HG02798 (cell line): ENCODE data around the gene SLC16A12.
"Not testable (repeated sequence)": the region's sequence is repeated elsewhere in the genome, so short reads cannot be mapped to it uniquely, and the experiment has no call there.

Experiments
- ATAC-seq: cut with Tn5 transposase; IDR thresholded peaks from one replicate; pipeline ENCODE4 v1.9.1; 2021; ENCODE audit warnings: mild to moderate bottlenecking; ENCODE audit not compliant: unreplicated experiment, poor library complexity

SLC16A12 gene

DNA sequence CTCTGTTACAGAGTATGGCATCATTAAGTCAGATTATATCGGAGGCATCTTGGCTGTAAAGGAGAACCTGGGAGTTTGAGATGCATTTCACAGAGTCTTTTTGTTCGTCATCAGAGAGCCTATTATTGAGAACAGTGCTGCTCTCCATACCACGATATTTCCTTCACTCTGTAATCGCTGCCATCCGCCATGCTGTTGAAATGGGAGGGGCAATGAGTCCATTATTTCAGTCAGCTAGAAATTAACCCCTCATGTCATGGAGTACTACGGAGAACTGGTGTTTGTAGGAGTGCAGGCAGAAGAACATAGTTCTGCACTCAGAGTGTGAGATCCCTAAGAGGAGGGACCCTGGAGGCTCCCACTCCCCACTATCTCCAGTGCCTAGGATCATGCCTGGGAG, 59.2 kb downstream of the SLC16A12 start:
- ATAC-seq: no peak

DNA sequence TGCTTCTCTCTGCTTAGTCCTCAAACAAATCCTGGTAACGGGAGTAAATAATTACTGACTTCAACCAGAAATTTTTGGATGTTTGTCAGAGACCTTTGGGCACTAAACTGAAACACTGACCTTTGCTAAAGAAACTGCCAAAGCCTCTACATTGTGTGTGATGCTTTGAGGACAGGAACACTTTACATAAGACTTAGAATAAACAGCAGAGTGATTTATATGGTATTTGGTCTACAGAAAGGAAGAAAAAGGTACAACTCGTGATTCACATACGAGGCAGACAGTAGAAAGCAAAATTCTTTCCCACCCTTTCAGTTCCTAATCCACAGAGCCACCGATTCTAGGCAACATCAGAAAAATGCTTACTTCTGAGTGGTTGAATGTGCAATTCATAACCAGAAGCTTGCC, 59.8 kb downstream of the SLC16A12 start:
- ATAC-seq: no peak

DNA sequence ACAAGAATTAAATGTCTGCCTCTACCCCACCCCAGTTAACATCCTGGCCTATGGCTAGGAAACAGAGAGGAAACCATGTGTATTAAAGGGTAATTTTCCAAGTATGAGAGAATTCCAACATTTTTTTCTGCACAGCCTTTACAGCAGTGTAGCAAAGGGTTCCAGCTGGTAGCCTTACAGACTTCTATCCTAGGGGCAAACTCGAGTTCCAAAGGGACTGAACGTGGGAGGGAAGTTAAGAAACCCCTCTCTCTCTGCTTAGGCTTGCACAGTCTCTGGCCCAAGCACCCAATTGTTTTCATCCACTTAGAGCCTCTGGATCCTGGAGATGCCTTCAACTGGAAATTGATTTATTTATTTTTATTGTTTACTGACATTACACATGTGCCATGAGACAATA, 60.3 kb downstream of the SLC16A12 start:
- no peak for ATAC-seq

DNA sequence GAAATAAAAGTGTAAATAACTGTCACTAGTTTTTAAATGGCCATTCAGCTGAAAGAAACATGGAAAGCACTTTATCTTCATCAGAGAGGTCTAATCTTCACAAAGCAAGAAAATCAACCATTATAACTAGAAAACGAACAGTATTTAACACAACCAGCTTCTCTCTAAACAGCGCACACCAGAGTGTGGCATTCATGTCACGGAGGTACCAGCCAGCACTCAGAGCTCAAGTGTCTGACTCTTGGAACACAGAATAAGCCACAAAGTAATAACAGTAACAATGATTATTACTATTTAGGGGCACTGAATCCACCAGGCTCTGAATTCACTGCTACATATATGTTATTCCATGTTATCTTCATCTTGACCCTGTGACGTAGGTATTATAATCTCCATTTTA, 60.9 kb downstream of the SLC16A12 start:
- ATAC-seq: no peak

DNA sequence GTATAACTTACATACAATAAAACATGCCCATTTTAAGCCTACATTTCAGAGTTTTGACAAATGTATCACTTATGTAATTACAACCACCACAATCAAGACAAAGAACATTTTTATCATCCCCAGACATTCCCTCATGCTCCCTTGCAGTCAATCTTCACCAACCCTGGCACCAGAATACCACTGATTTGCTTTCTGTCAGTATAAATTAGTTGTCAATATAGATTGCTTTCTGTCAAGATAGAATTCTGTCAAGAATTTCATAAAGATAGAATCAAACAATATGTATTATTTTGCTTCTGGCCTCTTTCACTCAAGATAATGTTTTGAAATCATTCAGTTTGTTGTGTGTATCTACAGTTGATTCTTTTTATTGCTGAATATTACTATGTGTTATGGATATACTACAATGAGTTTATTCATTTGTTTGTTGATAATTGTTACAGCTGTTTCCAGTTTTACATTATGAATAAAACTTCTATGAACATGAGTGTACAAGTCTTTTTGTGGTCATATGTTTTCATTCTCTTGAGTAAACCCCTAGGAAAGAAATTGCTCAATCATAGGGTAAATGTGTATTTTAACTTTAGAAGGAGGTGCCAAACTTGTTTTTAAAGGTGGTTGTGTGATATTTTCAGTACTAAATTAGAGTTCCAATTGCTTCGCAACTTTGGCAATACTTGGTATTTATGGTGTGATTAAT, 64.1 kb downstream of the SLC16A12 start:
- no peak for ATAC-seq

DNA sequence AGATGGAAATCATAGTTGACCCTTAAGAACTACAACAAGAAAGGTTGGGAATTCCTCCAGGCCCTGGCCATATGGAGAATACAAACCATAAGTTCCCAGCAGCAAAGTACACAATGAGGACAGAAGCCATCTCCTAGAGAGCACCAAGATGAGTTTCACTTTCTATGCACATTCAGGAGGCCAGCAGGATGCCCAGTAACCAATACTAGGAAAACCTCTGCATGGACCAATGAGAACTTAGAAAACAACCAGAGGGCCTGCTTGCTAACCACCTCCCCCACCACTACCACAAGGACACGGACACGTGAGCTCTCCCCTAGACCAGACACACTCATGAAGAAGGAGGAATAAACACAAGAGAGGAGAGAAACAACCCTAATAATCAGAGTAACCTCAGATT, 64.8 kb downstream of the SLC16A12 start:
- no peak for ATAC-seq

DNA sequence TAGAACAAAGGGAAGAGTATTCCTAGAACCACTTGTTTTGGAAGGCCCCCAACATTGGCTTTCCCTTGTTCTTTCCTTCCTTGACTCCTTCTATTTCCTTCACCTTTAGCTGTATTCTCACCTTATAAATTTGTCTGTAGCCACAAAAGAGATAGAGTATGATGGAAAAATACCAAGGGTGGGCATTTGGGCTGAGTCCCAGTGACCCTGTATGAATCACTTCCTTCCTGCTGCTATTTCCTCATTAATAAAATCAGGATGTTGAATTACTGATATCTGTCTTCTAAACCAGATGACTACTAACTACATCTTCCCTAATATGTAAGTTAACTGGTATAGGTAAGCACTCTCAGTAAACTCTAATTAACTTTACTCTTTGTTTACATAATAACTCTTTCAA, 65.9 kb downstream of the SLC16A12 start:
- ATAC-seq: no peak

DNA sequence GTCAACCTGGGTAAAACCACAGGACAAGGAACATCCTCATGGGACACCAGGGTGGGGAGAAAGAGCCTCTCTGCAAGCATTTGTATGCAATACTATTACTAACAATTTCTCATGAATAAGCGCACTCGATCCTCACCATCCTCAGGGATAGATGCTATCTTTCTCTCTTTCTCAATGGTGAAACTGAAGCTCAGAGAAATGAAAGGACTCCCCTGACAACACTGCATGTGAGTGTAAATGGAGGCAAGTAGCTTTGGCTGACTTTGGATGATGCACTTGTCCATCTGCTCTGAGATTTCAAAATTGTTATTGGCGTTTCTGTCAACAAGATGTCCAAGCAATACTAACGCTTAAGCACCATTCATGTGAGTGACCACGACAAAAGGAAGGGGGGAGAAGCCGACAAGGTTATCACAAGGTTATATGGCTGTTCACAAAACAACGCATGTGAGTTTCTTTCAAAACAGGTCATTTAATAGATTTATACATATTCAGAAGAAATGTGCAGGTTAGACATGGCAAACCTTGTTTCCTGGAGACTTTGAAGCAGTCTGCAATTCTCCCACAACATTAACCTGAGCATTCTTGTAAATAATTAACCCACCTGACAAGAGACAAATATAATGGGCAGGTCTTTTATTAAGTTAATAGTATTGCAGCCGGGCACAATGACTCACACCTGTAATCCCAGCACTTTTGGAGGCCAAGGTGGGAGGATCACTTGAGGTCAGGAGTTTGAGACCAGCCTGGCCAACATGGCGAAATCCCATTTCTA, 67.0 kb downstream of the SLC16A12 start:
- no peak for ATAC-seq

DNA sequence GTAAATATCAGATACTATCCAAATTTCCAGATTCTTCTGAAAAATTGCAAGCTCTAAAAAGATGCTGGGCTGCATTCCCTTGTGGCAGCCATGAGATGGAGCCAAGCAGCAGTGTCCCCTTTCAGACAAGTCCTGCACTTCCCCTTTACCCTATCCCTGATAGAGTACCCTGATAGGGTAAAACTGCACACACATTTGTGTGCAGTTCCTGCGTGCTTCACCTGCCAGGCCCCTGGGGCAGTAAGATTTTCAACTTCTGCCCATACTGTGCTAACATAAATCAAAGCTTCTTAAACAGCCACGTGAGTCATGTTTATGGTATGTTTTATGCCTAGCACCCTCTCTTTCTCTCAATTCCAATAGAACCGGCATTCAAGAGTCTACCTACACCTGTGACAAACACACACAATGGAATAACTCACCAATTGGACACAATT, 68.8 kb downstream of the SLC16A12 start:
- no peak for ATAC-seq

DNA sequence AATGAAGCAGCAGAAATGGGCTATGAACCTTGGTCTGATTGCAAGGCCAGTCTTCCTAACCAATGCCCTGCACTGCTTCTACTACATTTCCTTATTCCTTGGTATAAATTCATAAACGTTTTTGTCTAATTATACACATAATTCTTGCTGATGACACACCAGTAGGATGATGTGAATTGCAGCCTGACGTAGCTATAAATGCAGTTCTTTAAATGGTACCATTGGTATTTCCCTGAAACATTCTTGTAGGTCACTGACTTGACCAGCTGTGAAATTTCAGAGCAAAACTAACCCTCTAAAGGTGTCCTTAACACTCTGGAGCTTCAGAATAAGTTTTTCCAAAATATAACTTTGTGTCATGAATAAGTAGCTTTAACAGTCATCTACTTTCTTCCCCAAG, 70.2 kb downstream of the SLC16A12 start:
- ATAC-seq: no peak

DNA sequence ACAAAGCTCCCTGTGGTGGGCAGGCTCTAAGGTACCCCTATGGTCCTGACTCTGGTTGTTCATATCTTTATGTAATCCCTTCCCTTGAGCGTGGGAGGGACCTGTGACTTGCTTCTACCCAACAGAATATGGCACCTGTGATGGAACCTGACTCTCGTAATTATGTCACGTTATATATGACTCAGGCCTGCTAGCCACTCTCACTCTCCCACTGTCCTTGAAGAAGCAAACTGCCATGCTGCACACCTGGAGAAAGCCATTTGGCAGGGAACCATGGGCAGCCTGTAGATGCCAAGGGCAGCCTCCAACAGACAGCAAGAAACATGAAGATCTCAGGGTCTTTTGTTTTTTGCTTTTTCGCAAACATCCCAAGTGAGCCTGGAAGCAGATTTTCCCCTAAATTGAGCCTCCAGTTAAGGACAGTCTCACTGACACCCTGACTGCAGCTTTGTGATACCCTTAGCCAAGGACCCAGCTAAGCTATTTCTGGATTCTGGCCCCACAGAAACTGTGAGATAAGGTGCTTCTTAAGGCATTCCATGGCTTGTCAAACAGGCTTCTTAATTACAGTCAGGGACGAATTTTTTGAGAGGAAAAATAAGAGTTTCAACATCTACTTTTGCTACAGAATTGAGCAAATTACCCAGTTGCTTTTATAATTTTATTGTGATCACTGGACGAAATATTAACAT, 71.4 kb downstream of the SLC16A12 start:
- no peak for ATAC-seq

DNA sequence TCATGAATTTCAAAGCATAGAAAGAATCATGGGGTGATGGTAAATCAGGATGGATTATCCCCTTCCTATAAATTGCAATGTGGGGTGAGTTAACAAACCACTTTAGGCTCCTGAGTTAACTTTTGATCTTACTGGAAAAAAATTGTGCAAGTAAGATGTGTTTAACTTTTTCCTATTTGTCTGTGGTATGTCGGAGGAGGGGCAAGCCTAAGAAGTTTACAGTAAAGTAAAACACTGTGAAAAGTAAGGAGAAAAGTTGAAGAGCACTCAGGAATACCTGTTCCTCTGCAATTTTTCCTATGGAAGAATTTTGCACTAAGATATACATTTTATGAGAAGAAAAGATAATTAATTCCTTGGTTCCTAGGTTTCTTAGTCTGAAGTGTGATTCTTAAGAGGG, 76.6 kb downstream of the SLC16A12 start:
- no peak for ATAC-seq

DNA sequence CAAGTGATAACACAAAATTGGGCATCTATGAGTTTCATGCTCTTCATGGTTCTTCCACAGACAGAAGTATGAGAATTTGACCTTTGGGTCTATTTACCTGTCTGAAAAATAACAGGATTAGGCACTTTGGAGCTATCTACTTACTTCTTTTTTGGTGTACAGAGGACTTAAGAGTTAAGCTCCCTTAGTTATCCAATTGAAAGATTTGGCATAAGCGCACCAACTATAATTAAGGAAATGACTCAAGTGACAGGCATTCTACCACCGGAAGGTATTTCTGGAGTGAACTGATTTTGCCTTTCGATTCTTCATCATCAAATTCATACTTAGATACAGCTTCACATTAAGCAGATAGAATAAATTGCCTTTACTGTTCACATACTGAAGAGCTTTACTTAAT, 77.1 kb downstream of the SLC16A12 start:
- no peak for ATAC-seq

DNA sequence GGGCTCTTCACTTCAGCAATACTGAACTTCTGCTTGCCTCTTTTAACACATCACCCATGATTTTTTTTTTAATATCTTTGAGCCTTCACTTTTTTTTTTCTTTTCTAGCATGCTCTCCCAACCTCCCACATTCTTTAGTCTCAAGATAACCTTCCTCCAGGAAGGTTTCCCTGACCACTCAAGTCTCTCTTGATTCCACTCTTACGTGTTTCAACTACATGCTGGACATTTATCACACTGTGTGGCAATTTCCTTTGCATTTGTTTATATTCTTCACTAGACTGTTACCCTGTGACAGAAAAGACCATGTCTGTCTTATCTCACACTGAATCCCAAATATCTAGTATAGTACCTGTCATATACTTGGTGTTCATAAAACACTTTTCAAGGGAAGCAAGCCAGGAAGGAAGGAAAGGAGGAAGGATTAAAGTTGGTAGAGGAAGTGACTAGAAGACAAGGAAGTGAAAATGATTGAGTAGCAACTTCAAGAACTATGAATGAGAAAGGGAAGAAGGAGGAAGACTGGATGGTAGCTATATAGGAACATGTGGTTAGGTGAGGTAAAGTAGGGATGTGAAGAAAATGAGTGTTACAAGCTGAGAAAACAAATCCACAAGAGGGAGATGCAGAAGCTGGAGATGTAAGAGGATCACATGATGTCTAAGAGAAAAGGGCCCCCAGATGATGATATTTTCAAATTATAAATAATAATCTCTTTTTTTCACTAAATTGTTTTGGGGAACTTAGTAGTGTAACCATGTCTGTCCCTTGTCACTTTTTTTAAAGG, 80.6 kb downstream of the SLC16A12 start:
- ATAC-seq: no peak

DNA sequence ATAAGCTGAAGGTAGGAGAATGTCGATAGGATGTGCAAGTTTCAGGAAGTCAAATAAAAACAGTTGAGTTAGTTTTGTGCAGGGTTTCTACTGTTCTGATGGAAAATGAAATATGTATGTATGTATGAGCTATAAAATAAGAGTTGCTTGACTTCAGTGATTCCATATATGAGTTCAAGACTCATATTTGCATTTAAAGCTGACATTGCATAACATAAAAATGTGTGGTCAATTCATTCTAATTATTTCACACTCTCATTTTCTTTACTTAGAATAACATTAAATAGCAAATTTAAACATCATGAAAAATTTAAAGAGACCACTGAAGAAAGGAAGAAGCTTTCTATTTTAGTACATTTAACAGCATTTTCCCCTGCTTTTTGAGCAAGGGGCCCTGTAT, 83.2 kb downstream of the SLC16A12 start:
- no peak for ATAC-seq

DNA sequence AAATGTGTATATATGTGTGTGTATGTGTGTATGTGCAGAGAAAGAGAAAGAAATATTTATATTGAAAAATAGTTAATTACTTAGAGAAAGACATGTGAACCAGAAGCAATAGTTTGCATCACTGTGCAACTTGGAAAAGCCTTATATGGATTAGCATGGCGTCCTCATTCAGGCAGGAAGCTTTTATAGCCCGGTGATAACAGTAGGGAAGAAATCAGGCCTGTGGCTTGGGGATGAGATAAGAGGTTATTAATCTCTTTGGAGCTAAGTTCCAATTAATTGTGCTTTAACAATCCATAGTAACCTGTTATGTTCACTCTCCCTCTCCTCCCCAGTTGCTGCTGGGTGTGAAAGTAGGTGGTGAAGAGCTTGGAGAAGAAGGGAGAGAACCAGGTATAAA, 84.5 kb downstream of the SLC16A12 start:
- ATAC-seq: no peak

DNA sequence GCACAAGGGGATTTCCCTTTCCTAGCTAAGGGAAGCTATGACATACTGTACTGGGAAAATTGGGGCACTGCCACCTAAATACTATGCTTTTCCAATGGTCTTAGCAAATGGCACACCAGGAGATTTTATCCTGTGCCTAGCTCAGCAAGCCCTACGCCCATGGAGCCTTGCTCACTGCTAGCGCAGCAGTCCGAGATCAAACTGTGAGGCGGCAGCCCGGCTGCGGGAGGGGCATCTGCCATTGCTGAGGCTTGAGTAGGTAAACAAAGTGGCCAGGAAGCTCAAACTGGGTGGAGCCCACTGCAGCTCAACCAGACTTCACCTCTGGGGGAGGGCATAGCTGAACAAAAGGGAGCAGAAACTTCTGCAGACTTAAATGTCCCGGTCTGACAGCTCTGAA, 90.6 kb downstream of the SLC16A12 start:
- not testable (repeated sequence) for ATAC-seq

DNA sequence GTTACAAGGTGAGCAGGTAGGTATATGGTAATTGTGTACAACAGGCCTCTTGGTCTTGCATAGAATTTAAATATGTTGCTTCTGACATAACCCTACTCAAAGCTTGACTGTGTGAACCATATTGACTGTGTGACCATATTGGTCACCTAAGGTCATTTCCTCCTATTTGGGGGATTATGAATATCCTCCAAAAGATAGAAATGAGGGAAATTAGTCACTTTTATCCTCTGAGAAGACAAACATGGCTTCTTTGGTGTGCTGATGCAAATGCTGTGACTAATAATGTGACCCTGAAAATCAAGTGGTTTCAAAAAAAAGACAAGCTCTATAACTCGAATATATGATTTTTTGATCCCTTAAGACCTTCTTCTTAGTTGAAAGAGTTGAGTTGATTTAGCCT, 93.1 kb downstream of the SLC16A12 start:
- no peak for ATAC-seq

DNA sequence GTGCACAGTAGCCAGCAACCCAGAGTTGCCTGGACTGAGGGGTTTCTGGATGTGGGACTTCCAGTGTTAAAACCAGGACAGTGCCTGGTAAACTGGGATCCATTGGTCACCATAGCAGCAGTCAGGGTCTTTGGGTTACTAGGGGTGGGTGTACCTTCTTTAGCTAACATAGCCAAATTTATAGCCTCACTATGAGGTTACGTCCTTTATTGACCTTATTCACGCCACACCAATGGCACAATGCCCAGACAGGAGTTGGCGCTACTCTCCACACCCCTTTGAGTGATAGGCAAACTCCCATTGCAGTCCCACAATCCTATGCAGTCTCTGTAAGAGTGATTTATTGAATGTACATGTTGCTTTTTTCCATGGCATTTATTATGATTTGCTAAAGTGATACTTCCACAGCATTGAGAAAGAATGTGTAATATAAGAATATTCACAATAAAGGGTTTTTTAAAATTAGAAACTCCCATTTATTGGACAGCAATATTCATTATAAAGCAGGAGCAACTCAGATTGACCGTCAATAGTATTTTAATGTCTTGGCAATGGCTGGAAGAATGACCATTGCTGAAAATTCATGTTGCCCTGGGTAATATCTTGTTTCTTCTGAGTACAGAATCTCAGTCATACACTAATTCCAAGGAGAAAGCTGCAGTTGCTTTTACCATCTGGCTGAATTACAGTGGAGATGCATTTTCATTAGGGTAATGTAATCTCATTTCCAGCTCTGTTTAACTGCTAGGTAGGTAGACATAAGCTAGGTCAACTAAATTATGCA, 95.0 kb downstream of the SLC16A12 start:
- no peak for ATAC-seq

DNA sequence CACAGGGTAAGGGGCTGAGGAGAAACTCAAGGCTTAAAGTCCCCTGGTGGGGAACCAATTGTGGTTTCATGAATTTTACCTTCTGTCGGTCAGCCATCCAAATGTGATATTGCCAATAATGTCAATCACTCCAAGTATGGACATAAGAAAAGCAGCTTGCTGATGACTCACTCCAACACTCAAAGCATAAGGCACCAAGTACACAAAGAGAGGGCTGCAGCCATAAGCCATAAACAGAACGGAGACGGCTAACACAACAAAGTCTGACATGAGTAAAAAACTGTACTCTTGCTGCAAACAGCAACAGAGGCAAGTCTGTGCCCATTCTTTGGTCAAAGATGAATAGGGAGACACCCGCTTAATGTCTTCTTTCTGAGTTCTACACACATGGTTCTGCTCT, 96.9 kb downstream of the SLC16A12 start:
- ATAC-seq: no peak
